Mesothelial cell of epicardium (in vitro differentiated cells): ENCODE data around the gene KIAA0232. TPM values are rescaled to one million over a fixed set of nuclear protein-coding genes. Genes with fewer than 3 reads are reported as not detected.
"Not testable (repeated sequence)": the region's sequence is repeated elsewhere in the genome, so short reads cannot be mapped to it uniquely, and the experiment has no call there.

Experiments
- DNase-seq, 2 experiments: peaks; one replicate each; pipeline ENCODE4 v3.0.0; 2021; ENCODE audit warnings: low spot score in 2 of 2; ENCODE audit not compliant: unreplicated experiment in 2 of 2
- H3K27ac Mint-ChIP-seq: 2 replicates; pipeline ENCODE4 v1.8.0; 2021; ENCODE audit warnings: mixed read lengths
- H3K27me3 Mint-ChIP-seq: 2 replicates; pipeline ENCODE4 v1.8.0; 2021; ENCODE audit warnings: low read depth, mixed read lengths
- H3K36me3 Mint-ChIP-seq: 2 replicates; pipeline ENCODE4 v1.8.0; 2021; ENCODE audit warnings: mixed read lengths
- H3K4me1 Mint-ChIP-seq: 2 replicates; pipeline ENCODE4 v1.8.0; 2021; ENCODE audit warnings: mixed read lengths
- H3K4me3 Mint-ChIP-seq: 2 replicates; pipeline ENCODE4 v1.8.0; 2021; ENCODE audit warnings: mild to moderate bottlenecking, moderate library complexity, mixed read lengths
- H3K9me3 Mint-ChIP-seq: 2 replicates; pipeline ENCODE4 v1.8.0; 2021; ENCODE audit warnings: mixed read lengths
- total RNA-seq: library from RNA; stranded (reverse); gene quantifications from 3 replicates; pipeline ENCODE4 v1.2.1, GENCODE V29; 2021
- TF ChIP-seq, protein P1 (sequence below): fragments of 200-600 bp; sonication (generic); IDR thresholded peaks from one replicate; pipeline ENCODE4 v1.5.0; 2021; ENCODE audit warnings: antibody characterized with exemption; ENCODE audit not compliant: unreplicated experiment

KIAA0232 gene
- total RNA-seq, 1 donor from 2014 or later: 37.8 TPM

GRCh38 chr4:6890358-6890757, 107.8 kb downstream of the KIAA0232 start:
- H3K4me3 Mint-ChIP-seq: no peak overlapping the region
- no peaks in the 10 kb centered on the region for H3K27me3 Mint-ChIP-seq
- H3K36me3 Mint-ChIP-seq: peaks cover 4% of the 10 kb centered on the region
- H3K4me1 Mint-ChIP-seq: peaks cover 7% of the 10 kb centered on the region
- peaks cover 8% of the 10 kb centered on the region for H3K9me3 Mint-ChIP-seq
- TF ChIP-seq, protein P1, sequence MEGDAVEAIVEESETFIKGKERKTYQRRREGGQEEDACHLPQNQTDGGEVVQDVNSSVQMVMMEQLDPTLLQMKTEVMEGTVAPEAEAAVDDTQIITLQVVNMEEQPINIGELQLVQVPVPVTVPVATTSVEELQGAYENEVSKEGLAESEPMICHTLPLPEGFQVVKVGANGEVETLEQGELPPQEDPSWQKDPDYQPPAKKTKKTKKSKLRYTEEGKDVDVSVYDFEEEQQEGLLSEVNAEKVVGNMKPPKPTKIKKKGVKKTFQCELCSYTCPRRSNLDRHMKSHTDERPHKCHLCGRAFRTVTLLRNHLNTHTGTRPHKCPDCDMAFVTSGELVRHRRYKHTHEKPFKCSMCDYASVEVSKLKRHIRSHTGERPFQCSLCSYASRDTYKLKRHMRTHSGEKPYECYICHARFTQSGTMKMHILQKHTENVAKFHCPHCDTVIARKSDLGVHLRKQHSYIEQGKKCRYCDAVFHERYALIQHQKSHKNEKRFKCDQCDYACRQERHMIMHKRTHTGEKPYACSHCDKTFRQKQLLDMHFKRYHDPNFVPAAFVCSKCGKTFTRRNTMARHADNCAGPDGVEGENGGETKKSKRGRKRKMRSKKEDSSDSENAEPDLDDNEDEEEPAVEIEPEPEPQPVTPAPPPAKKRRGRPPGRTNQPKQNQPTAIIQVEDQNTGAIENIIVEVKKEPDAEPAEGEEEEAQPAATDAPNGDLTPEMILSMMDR: no peak
- no peak overlapping the region for H3K27ac Mint-ChIP-seq
- DNase-seq: no peak

- H3K27ac Mint-ChIP-seq, DNase-seq, H3K4me1 Mint-ChIP-seq, H3K9me3 Mint-ChIP-seq, H3K4me3 Mint-ChIP-seq, H3K27me3 Mint-ChIP-seq, H3K36me3 Mint-ChIP-seq: not testable (repeated sequence)
These were observed 108.4 kb downstream of the KIAA0232 start for GRCh38 chr4:6890971-6891370.

GRCh38 chr4:6891436-6892170, 109.1 kb downstream of the KIAA0232 start:
- Mint-ChIP-seq H3K9me3 (peaks cover 8% of the 10 kb centered on the region), H3K4me3 (no peak overlapping the region), H3K27me3 (no peaks in the 10 kb centered on the region), H3K4me1 (peaks cover 7% of the 10 kb centered on the region), H3K27ac (peak overlapping the region; percentile 59), H3K36me3 (peaks cover 4% of the 10 kb centered on the region)
- TF ChIP-seq, protein P1: no peak
- DNase-seq: no peak

GRCh38 chr4:6892190-6892908, 109.8 kb downstream of the KIAA0232 start:
- DNase-seq: no peak
- TF ChIP-seq, protein P1: no peak
- Mint-ChIP-seq H3K27ac (peak overlapping the region; percentile 59), H3K9me3 (peaks cover 8% of the 10 kb centered on the region), H3K27me3 (no peaks in the 10 kb centered on the region), H3K4me1 (peaks cover 7% of the 10 kb centered on the region), H3K36me3 (peaks cover 4% of the 10 kb centered on the region), H3K4me3 (no peak overlapping the region)

DNA sequence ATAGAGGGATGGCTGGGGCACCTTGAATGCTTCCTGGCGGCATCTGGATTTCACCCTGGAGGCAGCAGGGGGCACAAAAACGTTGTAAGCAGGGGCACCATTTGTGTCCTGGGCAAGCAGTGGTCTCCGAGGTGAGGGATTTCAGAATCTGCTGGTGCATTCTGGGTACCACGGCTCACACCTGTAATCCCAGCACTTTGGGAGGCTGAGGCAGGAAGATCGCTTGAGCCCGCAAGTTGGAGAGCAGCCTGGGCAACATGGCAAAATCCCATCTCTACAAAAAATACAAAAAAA, 110.3 kb downstream of the KIAA0232 start:
- DNase-seq: no peak
- H3K36me3 Mint-ChIP-seq: peaks cover 4% of the 10 kb centered on the region
- peaks cover 8% of the 10 kb centered on the region for H3K9me3 Mint-ChIP-seq
- TF ChIP-seq, protein P1: no peak
- no peak overlapping the region for H3K4me3 Mint-ChIP-seq
- peaks cover 7% of the 10 kb centered on the region for H3K4me1 Mint-ChIP-seq
- H3K27me3 Mint-ChIP-seq: no peaks in the 10 kb centered on the region
- H3K27ac Mint-ChIP-seq: no peak overlapping the region

DNA sequence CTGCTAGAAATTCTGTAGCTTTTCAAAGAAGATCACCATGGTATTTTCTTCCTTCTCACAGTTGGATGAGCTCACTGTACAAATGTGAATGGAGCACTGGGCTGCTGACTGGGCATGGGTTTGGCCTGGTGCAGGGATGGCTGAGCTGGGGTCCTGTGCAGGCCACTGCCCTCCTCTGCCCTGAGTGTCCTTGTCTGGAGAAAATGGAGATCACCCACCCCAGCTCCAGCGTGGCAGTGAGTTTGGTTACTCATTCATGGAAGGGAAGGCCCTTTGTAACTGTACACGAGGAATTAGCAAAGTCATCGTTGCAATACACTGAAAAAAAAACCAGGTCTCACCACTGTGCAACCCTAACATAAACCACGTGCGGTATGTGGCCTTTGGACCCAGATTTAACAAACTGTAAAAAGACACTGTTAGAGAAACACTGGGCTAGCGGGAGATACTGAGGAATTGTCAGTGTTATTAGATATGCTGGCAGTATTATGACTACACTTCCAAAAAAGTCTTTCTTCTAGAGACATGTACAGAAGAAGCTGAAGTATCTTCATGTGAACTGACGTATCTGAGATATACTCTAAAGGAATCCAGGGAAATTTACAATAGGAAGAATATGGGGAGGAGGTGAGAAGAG, 111.0 kb downstream of the KIAA0232 start:
- no peak overlapping the region for H3K4me3 Mint-ChIP-seq
- TF ChIP-seq, protein P1: no peak
- H3K36me3 Mint-ChIP-seq: peaks cover 4% of the 10 kb centered on the region
- peaks cover 7% of the 10 kb centered on the region for H3K4me1 Mint-ChIP-seq
- DNase-seq: no peak
- no peaks in the 10 kb centered on the region for H3K27me3 Mint-ChIP-seq
- peaks cover 8% of the 10 kb centered on the region for H3K9me3 Mint-ChIP-seq
- H3K27ac Mint-ChIP-seq: no peak overlapping the region
